WTC11 (cell line): ENCODE results near the gene SRRM5. TPM values are rescaled to one million over a fixed set of nuclear protein-coding genes. Genes with fewer than 3 reads are reported as not detected.
A peak's percentile ranks its signal among the peaks of the same experiment; 100 is the strongest.

Experiments
- ATAC-seq: fragments of 200-7000 bp; cut with Tn5 transposase; 2 replicates; pipeline ENCODE4 v1.10.0; 2021; ENCODE audit warnings: mild to moderate bottlenecking, moderate library complexity
- CTCF ChIA-PET: fragments of 300-600 bp; sonication (Branson Sonifier 250); formaldehyde crosslinking; loops from one replicate; lab custom pipeline; 2021; ENCODE audit warnings: antibody characterized with exemption; lab: Charles Lee
- POLR2A ChIA-PET: fragments of 350-600 bp; sonication (Branson Sonifier 250); formaldehyde crosslinking; loops from one replicate; lab custom pipeline; 2021; ENCODE audit warnings: antibody characterized with exemption; lab: Charles Lee
- DNase-seq: peaks from one replicate; pipeline ENCODE4 v3.0.0; 2021; ENCODE audit warnings: low spot score
- H3K27ac Mint-ChIP-seq: 2 replicates; pipeline ENCODE4 v1.8.0; 2021; ENCODE audit warnings: mixed read lengths
- H3K27me3 Mint-ChIP-seq: 2 replicates; pipeline ENCODE4 v1.8.0; 2021; ENCODE audit warnings: low read depth, mild to moderate bottlenecking, moderate library complexity, mixed read lengths
- H3K36me3 Mint-ChIP-seq: 2 replicates; pipeline ENCODE4 v1.8.0; 2021; ENCODE audit warnings: mixed read lengths
- H3K4me1 Mint-ChIP-seq: 2 replicates; pipeline ENCODE4 v1.8.0; 2022; ENCODE audit warnings: mixed read lengths
- H3K4me3 Mint-ChIP-seq: 2 replicates; pipeline ENCODE4 v1.8.0; 2021; ENCODE audit warnings: mild to moderate bottlenecking, moderate library complexity, mixed read lengths
- H3K9me3 Mint-ChIP-seq: 2 replicates; pipeline ENCODE4 v1.8.0; 2021; ENCODE audit warnings: mixed read lengths
- AR ChIP-seq: fragments of 250-450 bp; sonication (Bioruptor Pico); IDR thresholded peaks from 2 replicates; pipeline ENCODE4 v1.9.0; 2021; ENCODE audit warnings: mild to moderate bottlenecking
- ARID4B ChIP-seq: sonication (generic); formaldehyde crosslinking; IDR thresholded peaks from 2 replicates; pipeline ENCODE4 v1.8.0; 2023; ENCODE audit warnings: missing genetic modification reagents, mild to moderate bottlenecking, borderline replicate concordance
- CREM ChIP-seq: sonication (generic); formaldehyde crosslinking; IDR thresholded peaks from 2 replicates; pipeline ENCODE4 v1.8.1; 2022; ENCODE audit warnings: mild to moderate bottlenecking, missing genetic modification reagents, moderate library complexity
- FOXJ3 ChIP-seq: sonication (generic); formaldehyde crosslinking; IDR thresholded peaks from 2 replicates; pipeline ENCODE4 v1.9.0; 2021; ENCODE audit warnings: missing genetic modification reagents, mild to moderate bottlenecking, borderline replicate concordance
- FOXP1 ChIP-seq: sonication (generic); formaldehyde crosslinking; IDR thresholded peaks from 2 replicates; pipeline ENCODE4 v1.8.0; 2022; ENCODE audit warnings: missing genetic modification reagents, mild to moderate bottlenecking, moderate library complexity, borderline replicate concordance
- GABPB1 ChIP-seq: sonication (generic); formaldehyde crosslinking; IDR thresholded peaks from 2 replicates; pipeline ENCODE4 v1.8.1; 2023; ENCODE audit warnings: mild to moderate bottlenecking, missing genetic modification reagents
- GTF2I ChIP-seq: fragments of 250-450 bp; sonication (Bioruptor Pico); conservative IDR thresholded peaks from 2 replicates; pipeline ENCODE4 v1.4.0; 2021; ENCODE audit warnings: mild to moderate bottlenecking
- NFE2L1 ChIP-seq: sonication (generic); formaldehyde crosslinking; IDR thresholded peaks from 2 replicates; pipeline ENCODE4 v1.8.1; 2023; ENCODE audit warnings: missing genetic modification reagents
- NR1H2 ChIP-seq: sonication (generic); formaldehyde crosslinking; IDR thresholded peaks from 2 replicates; pipeline ENCODE4 v1.9.0; 2021; ENCODE audit warnings: mild to moderate bottlenecking, moderate library complexity, missing genetic modification reagents
- STAT6 ChIP-seq: sonication (generic); formaldehyde crosslinking; conservative IDR thresholded peaks from 2 replicates; pipeline ENCODE4 v1.8.1; 2023; ENCODE audit warnings: mild to moderate bottlenecking, low read depth, missing genetic modification reagents, moderate library complexity
- TEAD4 ChIP-seq: sonication (generic); formaldehyde crosslinking; IDR thresholded peaks from 2 replicates; pipeline ENCODE4 v1.8.0; 2022; ENCODE audit warnings: mild to moderate bottlenecking, missing genetic modification reagents
- USF2 ChIP-seq: sonication (generic); formaldehyde crosslinking; IDR thresholded peaks from 2 replicates; pipeline ENCODE4 v1.8.1; 2023; ENCODE audit warnings: mild to moderate bottlenecking, missing genetic modification reagents, moderate library complexity
- ZMAT4 ChIP-seq: fragments of 250-450 bp; sonication (Bioruptor Pico); IDR thresholded peaks from 2 replicates; pipeline ENCODE4 v1.9.0; 2021; ENCODE audit warnings: mild to moderate bottlenecking
- ZNF121 ChIP-seq: sonication (generic); formaldehyde crosslinking; IDR thresholded peaks from 2 replicates; pipeline ENCODE4 v1.8.0; 2023; ENCODE audit warnings: missing genetic modification reagents
- ZNF219 ChIP-seq: sonication (generic); formaldehyde crosslinking; IDR thresholded peaks from 2 replicates; pipeline ENCODE4 v1.8.0; 2023; ENCODE audit warnings: missing genetic modification reagents, mild to moderate bottlenecking, borderline replicate concordance
- ZNF232 ChIP-seq: sonication (generic); formaldehyde crosslinking; IDR thresholded peaks from 2 replicates; pipeline ENCODE4 v1.8.0; 2022; ENCODE audit warnings: mild to moderate bottlenecking, missing genetic modification reagents
- ZNF263 ChIP-seq: sonication (generic); formaldehyde crosslinking; IDR thresholded peaks from 2 replicates; pipeline ENCODE4 v1.8.1; 2022; ENCODE audit warnings: low read depth, mild to moderate bottlenecking, moderate library complexity, missing genetic modification reagents
- ZNF425 ChIP-seq: fragments of 250-450 bp; sonication (Bioruptor Pico); conservative IDR thresholded peaks from 2 replicates; pipeline ENCODE4 v1.9.0; 2021; ENCODE audit warnings: mild to moderate bottlenecking
- total RNA-seq: library from RNA; stranded (reverse); gene quantifications from 3 replicates; pipeline ENCODE4 v1.2.3, GENCODE V29; 2021

The SRRM5 gene
- total RNA-seq, 1 experiment from 2014 or later, result 0.42 TPM

GRCh38 chr19:43595605-43595998 lies 16.3 kb upstream of the SRRM5 start:
- peak; percentile 82; the same call in 1 of the 2 replicates for TF ChIP-seq GTF2I (CRISPR knock-in tag)
- TF ChIP-seq ZNF219, result no peak
- TF ChIP-seq NFE2L1 (CRISPR knock-in tag), result no peak
- CTCF ChIA-PET, result interaction anchor here (0.7 to 6.9 kb wide), 32 partner anchors 12 to 214 kb away, joined by 3 to 140 read pairs (median 4); partner anchors contain the start of genes PHLDB3, PINLYP, PLAUR and XRCC1
- H3K4me1 Mint-ChIP-seq, result peaks cover 17% of the 10 kb centered on the region
- peaks cover 10% of the 10 kb centered on the region for H3K36me3 Mint-ChIP-seq
- peak; percentile 1; the same call in 1 of the 2 replicates for ATAC-seq
- H3K9me3 Mint-ChIP-seq, result no peaks in the 10 kb centered on the region
- DNase-seq, result no peak
- H3K4me3 Mint-ChIP-seq, result peak overlapping the region; percentile 99
- no peaks in the 10 kb centered on the region for H3K27me3 Mint-ChIP-seq
- peak overlapping the region; percentile 99 for H3K27ac Mint-ChIP-seq
- POLR2A ChIA-PET, result interaction anchor here (0.7 to 1.8 kb wide), 11 partner anchors 11 to 92 kb away, joined by 3 to 12 read pairs (median 4); partner anchors contain the start of genes PHLDB3 and XRCC1

- no peaks in the 10 kb centered on the region for H3K27me3 Mint-ChIP-seq
- DNase-seq, result peak; percentile 100
- no peaks in the 10 kb centered on the region for H3K9me3 Mint-ChIP-seq
- POLR2A ChIA-PET, result interaction anchor here (0.6 to 1.8 kb wide), 11 partner anchors 10 to 92 kb away, joined by 3 to 12 read pairs (median 3); partner anchors contain the start of gene PHLDB3
- peak within 1 kb of the TSS; percentile 99 for H3K27ac Mint-ChIP-seq
- peaks cover 10% of the 10 kb centered on the region for H3K36me3 Mint-ChIP-seq
- ATAC-seq, result peak; percentile 88
- peak within 1 kb of the TSS; percentile 99 for H3K4me3 Mint-ChIP-seq
- H3K4me1 Mint-ChIP-seq, result peaks cover 17% of the 10 kb centered on the region
- CTCF ChIA-PET, result interaction anchor here (0.6 to 6.9 kb wide), 27 partner anchors 13 to 214 kb away, joined by 3 to 140 read pairs (median 5); partner anchors contain the start of genes PHLDB3, PINLYP, PLAUR and XRCC1
- TF ChIP-seq CREM (CRISPR knock-in tag) (peak; percentile 98), AR (CRISPR knock-in tag) (no peak), FOXP1 (CRISPR knock-in tag) (peak; percentile 70; the same call in 1 of the 2 replicates), ZNF263 (no peak), GABPB1 (CRISPR knock-in tag) (peak; percentile 35), FOXJ3 (CRISPR knock-in tag) (no peak), ZNF425 (no peak), NR1H2 (CRISPR knock-in tag) (no peak), ZNF121 (CRISPR knock-in tag) (no peak), NFE2L1 (CRISPR knock-in tag) (0 out of 2 replicates have a peak, but pooled peaks have one; percentile 41), ZNF232 (no peak), USF2 (CRISPR knock-in tag) (no peak), ARID4B (CRISPR knock-in tag) (peak; percentile 57; the same call in 1 of the 2 replicates), TEAD4 (CRISPR knock-in tag) (no peak), STAT6 (no peak), ZMAT4 (0 out of 2 replicates have a peak, but pooled peaks have one; percentile 61)
Measured at GRCh38 chr19:43595999-43596841, 15.7 kb upstream of the SRRM5 start, which contains the start of the genes IRGQ and ZNF576. Gene IRGQ (minus strand): TSS chr19:43596134. CDS start chr19:43595338, 796 bp downstream. Gene ZNF576 (plus strand): TSS chr19:43596595. CDS start chr19:43597109, 514 bp downstream.
